ENCODE data around the gene AP3S1.

Gene AP3S1

GRCh38 chr5:115857626-115858349 lies 16.1 kb downstream of the AP3S1 start (continued):
- TF ChIP-seq ZNF157 (tag by site-specific recombination; IDR thresholded peaks at IDR 0.05), result no peak
- TF ChIP-seq ZNF148 (tag by site-specific recombination; IDR thresholded peaks at IDR 0.05; ENCODE audit: borderline replicate concordance), result peak; percentile 59; the same call in 1 of the 2 replicates
- TF ChIP-seq ZNF174 (tag by site-specific recombination; IDR thresholded peaks at IDR 0.05), result no peak
- no peak for TF ChIP-seq ZNF626 (tag by site-specific recombination; IDR thresholded peaks at IDR 0.05)
- TF ChIP-seq ZSCAN4 (tag by site-specific recombination; IDR thresholded peaks at IDR 0.05), result no peak
- no peak for TF ChIP-seq ZFP37 (tag by site-specific recombination; IDR thresholded peaks at IDR 0.05)
- TF ChIP-seq ZBTB21 (tag by site-specific recombination; IDR thresholded peaks at IDR 0.05), result no peak
- no peak for TF ChIP-seq ZNF24 (tag by site-specific recombination; IDR thresholded peaks at IDR 0.05)
- no peak for TF ChIP-seq ZNF792 (tag by site-specific recombination; IDR thresholded peaks at IDR 0.05)
- TF ChIP-seq PRDM4 (tag by site-specific recombination; IDR thresholded peaks at IDR 0.05), result no peak
- no peak for TF ChIP-seq KLF1 (tag by site-specific recombination; IDR thresholded peaks at IDR 0.05)
- peak; percentile 73 for TF ChIP-seq ZIC2 (tag by site-specific recombination; IDR thresholded peaks at IDR 0.05)
- no peak for TF ChIP-seq SP3 (tag by site-specific recombination; IDR thresholded peaks at IDR 0.05)
- TF ChIP-seq ZNF184 (tag by site-specific recombination; IDR thresholded peaks at IDR 0.05), result no peak

GRCh38 chr5:115858396-115858795 lies 16.7 kb downstream of the AP3S1 start:
- Histone ChIP-seq H3K27ac (ENCODE audit: extremely low read depth, low read depth, low read length) (no peak overlapping the region), H3K4me3 (ENCODE audit: low read depth, low read length) (no peak overlapping the region), H3K9me3 (ENCODE audit: control insufficient read depth, insufficient read depth, low read depth, low read length) (no peaks in the 10 kb centered on the region), H3K4me1 (ENCODE audit: control insufficient read depth, insufficient read depth, low read length) (peaks cover 28% of the 10 kb centered on the region), H3K36me3 (ENCODE audit: control insufficient read depth in 2 of 2, insufficient read depth in 1 of 2, low read length in 2 of 2) (no peaks in the 10 kb centered on the region)
- ChIA-PET CTCF (no interaction called here), POLR2A (no interaction called here)
- TF ChIP-seq ZNF510 (tag by site-specific recombination; IDR thresholded peaks at IDR 0.05; ENCODE audit: insufficient replicate concordance) (no peak), ZNF521 (tag by site-specific recombination; IDR thresholded peaks at IDR 0.05) (no peak), ZNF202 (tag by site-specific recombination; IDR thresholded peaks at IDR 0.05; ENCODE audit: borderline replicate concordance) (no peak), KLF16 (tag by site-specific recombination; IDR thresholded peaks at IDR 0.05) (no peak), GLIS1 (tag by site-specific recombination; IDR thresholded peaks at IDR 0.05) (no peak), ZNF138 (tag by site-specific recombination; IDR thresholded peaks at IDR 0.05; ENCODE audit: borderline replicate concordance) (no peak), SP7 (tag by site-specific recombination; IDR thresholded peaks at IDR 0.05) (no peak), ZNF175 (tag by site-specific recombination; IDR thresholded peaks at IDR 0.05) (no peak), ZNF266 (tag by site-specific recombination; IDR thresholded peaks at IDR 0.05; ENCODE audit: low read depth) (no peak), ZNF768 (tag by site-specific recombination; IDR thresholded peaks at IDR 0.05) (no peak), ZNF404 (tag by site-specific recombination; IDR thresholded peaks at IDR 0.05) (no peak), ZNF561 (tag by site-specific recombination; IDR thresholded peaks at IDR 0.05; ENCODE audit: borderline replicate concordance) (no peak), FEZF1 (tag by site-specific recombination; IDR thresholded peaks at IDR 0.05) (no peak), ZNF501 (tag by site-specific recombination; IDR thresholded peaks at IDR 0.05) (no peak)

Data from HEK293 (cell line).